B cell (primary cell): ENCODE data around the gene CARS2. TPM values are rescaled to one million over a fixed set of nuclear protein-coding genes. Genes with fewer than 3 reads are reported as not detected.

ENCODE experiments used
- ATAC-seq: fragments of 200-7000 bp; cut with Tn5 transposase; one replicate; pipeline ENCODE4 v1.10.0; 2021; ENCODE audit warnings: low read depth, mild to moderate bottlenecking, moderate number of reproducible peaks, moderate library complexity
- CTCF ChIA-PET: fragments of 350-600 bp; sonication (Branson Sonifier 250); formaldehyde crosslinking; loops from one replicate; lab custom pipeline; 2021; ENCODE audit warnings: antibody characterized with exemption, inconsistent platforms; lab: Charles Lee
- POLR2A ChIA-PET: fragments of 350-600 bp; sonication (Branson Sonifier 250); formaldehyde crosslinking; loops from one replicate; lab custom pipeline; 2021; ENCODE audit warnings: antibody characterized with exemption; lab: Charles Lee
- DNase-seq: peaks from one replicate; pipeline ENCODE4 v3.0.0; 2013
- H2AFZ ChIP-seq: 2 replicates; pipeline ENCODE4 v1.6.1; 2012; ENCODE audit warnings: mild to moderate bottlenecking, low read depth, low read length; ENCODE audit not compliant: insufficient read depth, poor library complexity, severe bottlenecking
- H3K27ac ChIP-seq, 2 donors: 1 replicate in 1 of 2; 2 replicates in 1 of 2; pipeline ENCODE4 v1.5.1; 2012 to 2013; ENCODE audit warnings: low read length in 2 of 2, mild to moderate bottlenecking in 2 of 2, moderate library complexity in 1 of 2
- H3K27me3 ChIP-seq, 4 experiments: fragments of 200-600 bp in 1 of 4; sonication (generic) in 1 of 4; replicated peaks in 1 of 4; 1 replicate in 2 of 4; 2 replicates in 2 of 4; pipeline versions ENCODE4 v1.6.1 to v1.7.0; 2013 to 2016; ENCODE audit warnings: low read length in 3 of 4, mild to moderate bottlenecking in 2 of 4, mixed read lengths in 1 of 4, moderate library complexity in 1 of 4; ENCODE audit not compliant: insufficient read depth in 4 of 4, control insufficient read depth in 3 of 4; ENCODE audit errors: control extremely low read depth in 1 of 4
- H3K36me3 ChIP-seq, 2 experiments: replicated peaks in 1 of 2; 1 replicate in 1 of 2; 2 replicates in 1 of 2; pipeline versions ENCODE4 v1.6.1 to v1.7.1; 2013; ENCODE audit warnings: low read length in 1 of 2; ENCODE audit not compliant: insufficient read depth in 2 of 2, control insufficient read depth in 1 of 2; ENCODE audit errors: control extremely low read depth in 1 of 2, extremely low read depth in 1 of 2
- H3K4me1 ChIP-seq, 2 donors: fragments of 200-600 bp in 1 of 2; sonication (generic) in 1 of 2; 1 replicate in 1 of 2; 2 replicates in 1 of 2; pipeline versions ENCODE4 v1.5.1 to v1.6.1; 2013 to 2017; ENCODE audit warnings: low read length in 2 of 2; ENCODE audit not compliant: control insufficient read depth in 2 of 2, insufficient read depth in 2 of 2
- H3K4me2 ChIP-seq: replicated peaks from 2 replicates; pipeline ENCODE3; 2012; ENCODE audit warnings: mild to moderate bottlenecking, low read depth, low read length; ENCODE audit not compliant: poor library complexity, severe bottlenecking
- H3K4me3 ChIP-seq, 5 experiments: fragments of 200-600 bp in 1 of 5; sonication (generic) in 1 of 5; 1 replicate in 3 of 5; 2 replicates in 2 of 5; pipeline versions ENCODE4 v1.5.1 to v1.7.0; 2011 to 2016; ENCODE audit warnings: low read length in 4 of 5, mild to moderate bottlenecking in 4 of 5, low read depth in 2 of 5, control low read depth in 1 of 5, moderate library complexity in 1 of 5; ENCODE audit not compliant: insufficient read depth in 1 of 5; ENCODE audit errors: control extremely low read depth in 1 of 5, extremely low read depth in 1 of 5
- H3K79me2 ChIP-seq: fragments of 200-600 bp; sonication (generic); one replicate; pipeline ENCODE4 v1.6.0; 2016; ENCODE audit warnings: low read length; ENCODE audit not compliant: control insufficient read depth, insufficient read depth
- H3K9ac ChIP-seq: fragments of 200-600 bp; sonication (generic); 2 replicates; pipeline ENCODE4 v1.6.1; 2017; ENCODE audit warnings: mild to moderate bottlenecking, low read length, moderate library complexity
- H3K9me3 ChIP-seq, 3 donors: one replicate each; pipeline versions ENCODE4 v1.6.1 to v1.7.1; 2013; ENCODE audit warnings: low read length in 2 of 3; ENCODE audit not compliant: control insufficient read depth in 2 of 3, insufficient read depth in 1 of 3; ENCODE audit errors: control extremely low read depth in 1 of 3
- H4K20me1 ChIP-seq: 2 replicates; pipeline ENCODE4 v1.6.0; 2012; ENCODE audit warnings: mild to moderate bottlenecking, low read length; ENCODE audit not compliant: insufficient read depth, control insufficient read depth, poor library complexity, severe bottlenecking
- H3K27ac Mint-ChIP-seq: one replicate; pipeline ENCODE4 v1.8.0; 2021; ENCODE audit warnings: mixed read lengths
- H3K27me3 Mint-ChIP-seq: one replicate; pipeline ENCODE4 v1.8.0; 2021; ENCODE audit warnings: mixed read lengths
- H3K4me1 Mint-ChIP-seq: one replicate; pipeline ENCODE4 v1.8.0; 2021; ENCODE audit warnings: mixed read lengths
- H3K4me3 Mint-ChIP-seq: one replicate; pipeline ENCODE4 v1.8.0; 2021; ENCODE audit warnings: mixed read lengths
- H3K9me3 Mint-ChIP-seq: one replicate; pipeline ENCODE4 v1.8.0; 2022; ENCODE audit warnings: mixed read lengths; ENCODE audit not compliant: insufficient read depth
- EZH2 ChIP-seq: IDR thresholded peaks from 2 replicates; pipeline ENCODE4 v1.6.1; 2012; ENCODE audit warnings: borderline replicate concordance, low read depth, mild to moderate bottlenecking, moderate library complexity, low read length; ENCODE audit not compliant: insufficient read depth, poor library complexity, severe bottlenecking
- WGBS: methylation state at CpG from one replicate; pipeline ENCODE4 v1.1.5; 2013; ENCODE audit warnings: missing lambda C conversion rate; ENCODE audit not compliant: insufficient coverage; 5-methylcytosine and 5-hydroxymethylcytosine counted together
- intact Hi-C: fragments of 100-400 bp; cut with micrococcal nuclease; formaldehyde crosslinking; loops from one replicate; pipeline ENCODE4 v1.10.0; 2022
- polyA plus RNA-seq: library from polyadenylated mRNA; depleted of rRNA; stranded (reverse); fragments of >200 nt; gene quantifications from 2 replicates; pipeline ENCODE4 v1.2.3, GENCODE V29; 2012
- total RNA-seq, 2 donors: library from RNA; stranded (reverse); fragments of 120-200 nt in 1 of 2; gene quantifications; 1 replicate in 1 of 2; 2 replicates in 1 of 2; pipeline versions ENCODE4 v1.2.3 to v1.2.4, GENCODE V29; 2013 to 2022
- TF ChIP-seq, protein P1 (sequence below): fragments of 200-600 bp; IDR thresholded peaks from one replicate; pipeline ENCODE4 v1.8.0; 2022; ENCODE audit warnings: antibody characterized with exemption, mild to moderate bottlenecking

Gene CARS2
- total and polyA plus RNA-seq, 2 donors (not counting 1 experiment from before 2014, with no cell fraction given) = 154 to 188 TPM

- H3K4me2 ChIP-seq = no peak overlapping the region
- H3K4me1 ChIP-seq = peaks cover 14 to 20% of the 10 kb centered on the region in 2 donors
- peaks cover 77% of the 10 kb centered on the region for H3K79me2 ChIP-seq
- TF ChIP-seq, protein P1, sequence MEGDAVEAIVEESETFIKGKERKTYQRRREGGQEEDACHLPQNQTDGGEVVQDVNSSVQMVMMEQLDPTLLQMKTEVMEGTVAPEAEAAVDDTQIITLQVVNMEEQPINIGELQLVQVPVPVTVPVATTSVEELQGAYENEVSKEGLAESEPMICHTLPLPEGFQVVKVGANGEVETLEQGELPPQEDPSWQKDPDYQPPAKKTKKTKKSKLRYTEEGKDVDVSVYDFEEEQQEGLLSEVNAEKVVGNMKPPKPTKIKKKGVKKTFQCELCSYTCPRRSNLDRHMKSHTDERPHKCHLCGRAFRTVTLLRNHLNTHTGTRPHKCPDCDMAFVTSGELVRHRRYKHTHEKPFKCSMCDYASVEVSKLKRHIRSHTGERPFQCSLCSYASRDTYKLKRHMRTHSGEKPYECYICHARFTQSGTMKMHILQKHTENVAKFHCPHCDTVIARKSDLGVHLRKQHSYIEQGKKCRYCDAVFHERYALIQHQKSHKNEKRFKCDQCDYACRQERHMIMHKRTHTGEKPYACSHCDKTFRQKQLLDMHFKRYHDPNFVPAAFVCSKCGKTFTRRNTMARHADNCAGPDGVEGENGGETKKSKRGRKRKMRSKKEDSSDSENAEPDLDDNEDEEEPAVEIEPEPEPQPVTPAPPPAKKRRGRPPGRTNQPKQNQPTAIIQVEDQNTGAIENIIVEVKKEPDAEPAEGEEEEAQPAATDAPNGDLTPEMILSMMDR = no peak
- no peak for TF ChIP-seq EZH2
- Mint-ChIP-seq H3K27me3 (no peaks in the 10 kb centered on the region), H3K9me3 (no peaks in the 10 kb centered on the region), H3K27ac (no peak overlapping the region), H3K4me1 (peaks cover 34% of the 10 kb centered on the region), H3K4me3 (no peak overlapping the region)
- intact Hi-C loops = no loop called here
- H3K27me3 ChIP-seq = no peaks in the 10 kb centered on the region
- H3K9me3 ChIP-seq = no peaks in the 10 kb centered on the region
- H3K4me3 ChIP-seq = no peak overlapping the region
- ChIA-PET POLR2A (no interaction called here), CTCF (interaction anchor here (1.3 to 1.5 kb wide), 2 partner anchors 26 to 163 kb away, joined by 5 read pairs; no protein-coding TSS in a partner anchor)
- peaks cover 8 to 17% of the 10 kb centered on the region in 2 experiments for H3K36me3 ChIP-seq
- peaks cover 33% of the 10 kb centered on the region for H4K20me1 ChIP-seq
- no peak overlapping the region for H3K27ac ChIP-seq
- no peak overlapping the region for H2AFZ ChIP-seq
- ATAC-seq (no peak), DNase-seq (no peak)
- 95% methylated on average over 6 of the region's 9 CpGs for WGBS
- no peak overlapping the region for H3K9ac ChIP-seq
These were observed 87.1 kb downstream of the CARS2 start for GRCh38 chr13:110618780-110619179.

DNA sequence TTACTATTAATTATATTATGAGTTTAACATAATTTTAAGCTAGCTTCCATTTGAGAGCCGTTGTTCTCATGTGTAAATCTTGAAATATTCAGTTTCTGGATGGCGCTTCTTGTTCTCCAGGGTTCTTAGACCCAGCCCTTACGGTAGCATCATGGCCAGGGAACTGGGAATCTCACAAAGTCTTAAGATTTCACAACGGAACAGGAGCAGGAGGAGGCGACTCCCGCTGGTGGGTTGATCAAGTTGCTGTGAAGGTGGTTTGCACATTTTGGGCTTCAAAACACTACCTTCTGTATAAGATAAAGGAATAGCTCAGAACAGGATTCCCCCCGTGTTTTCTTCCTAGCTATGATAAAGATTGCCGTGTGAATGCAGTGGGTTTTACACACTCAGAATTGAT lies 87.7 kb downstream of the CARS2 start:
- H3K4me2 ChIP-seq = no peak overlapping the region
- peaks cover 8 to 12% of the 10 kb centered on the region in 2 experiments for H3K36me3 ChIP-seq
- peaks cover 27% of the 10 kb centered on the region for H4K20me1 ChIP-seq
- no peak overlapping the region for H3K4me3 ChIP-seq
- Mint-ChIP-seq H3K9me3 (peaks cover 3% of the 10 kb centered on the region), H3K4me1 (peaks cover 34% of the 10 kb centered on the region), H3K27ac (no peak overlapping the region), H3K27me3 (no peaks in the 10 kb centered on the region), H3K4me3 (no peak overlapping the region)
- TF ChIP-seq EZH2 = no peak
- TF ChIP-seq, protein P1 = no peak
- H3K27ac ChIP-seq = no peak overlapping the region
- no peak overlapping the region for H3K9ac ChIP-seq
- ChIA-PET CTCF (interaction anchor here (1.3 to 1.9 kb wide), 3 partner anchors 27 to 200 kb away, joined by 5 to 7 read pairs (median 5); no protein-coding TSS in a partner anchor), POLR2A (no interaction called here)
- 100% methylated on average over 3 of the region's 8 CpGs for WGBS
- H3K27me3 ChIP-seq = no peaks in the 10 kb centered on the region
- DNase-seq (no peak), ATAC-seq (no peak)
- no peaks in the 10 kb centered on the region for H3K9me3 ChIP-seq
- peaks cover 14 to 20% of the 10 kb centered on the region in 2 donors for H3K4me1 ChIP-seq
- H3K79me2 ChIP-seq = peaks cover 72% of the 10 kb centered on the region
- intact Hi-C loops = no loop called here
- no peak overlapping the region for H2AFZ ChIP-seq
